ENCODE results near the gene BTBD6. TPM values are rescaled to one million over a fixed set of nuclear protein-coding genes. Genes with fewer than 3 reads are reported as not detected.
"Not testable (repeated sequence)": the region's sequence is repeated elsewhere in the genome, so short reads cannot be mapped to it uniquely, and the experiment has no call there.

Gene BTBD6
- total RNA-seq, 2 donors from 2014 or later: 25.8 to 28.8 TPM

DNA sequence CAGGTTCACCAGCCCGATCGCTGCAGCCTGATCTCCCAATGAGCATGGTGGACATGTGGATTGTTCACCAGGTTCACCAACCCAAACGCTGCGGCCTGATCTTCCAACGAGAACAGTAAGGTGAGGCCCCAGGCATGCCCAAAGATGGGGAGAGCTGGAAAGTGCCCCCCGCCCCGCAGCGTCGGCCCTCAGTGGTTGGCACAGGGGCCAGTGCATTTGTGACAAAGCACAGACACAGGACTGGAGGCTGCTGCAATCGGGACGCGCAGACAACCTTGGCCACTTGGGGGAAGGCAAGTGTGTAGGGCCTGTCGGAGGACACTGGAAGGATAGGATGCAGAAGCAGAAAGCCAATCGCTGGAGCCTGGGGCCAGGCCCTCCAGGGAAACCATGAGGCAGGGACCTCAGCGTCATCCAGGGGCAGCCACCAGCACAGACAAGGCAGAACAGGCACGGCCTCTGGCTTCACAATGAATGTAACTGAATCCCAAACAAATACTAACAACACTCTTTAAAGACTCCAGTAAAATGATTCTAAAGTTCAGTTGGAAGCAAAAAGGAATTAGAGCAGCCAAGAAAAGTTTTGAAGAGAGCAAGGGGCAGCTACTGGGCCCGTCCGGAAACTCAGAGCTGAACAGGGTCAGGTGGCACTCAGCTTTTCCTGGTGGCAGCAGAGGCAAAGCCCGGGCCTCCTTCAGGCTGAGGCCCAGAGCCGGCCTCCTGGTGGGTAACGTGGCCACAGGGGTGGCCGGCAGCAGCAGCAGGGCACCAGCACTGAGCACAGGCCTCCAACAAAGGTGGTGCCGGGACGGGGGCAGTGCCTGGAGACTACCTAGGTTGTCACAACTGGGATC is 39.1 kb downstream of the BTBD6 start:
- Mint-ChIP-seq H3K36me3 (ENCODE audit: insufficient read depth in 2 of 2) (no peaks in the 10 kb centered on the region), H3K4me1 (ENCODE audit: low read depth) (peaks cover 40% of the 10 kb centered on the region), H3K27ac (no peak overlapping the region), H3K9me3 (no peaks in the 10 kb centered on the region), H3K27me3 (ENCODE audit: low read depth) (no peaks in the 10 kb centered on the region), H3K4me3 (no peak overlapping the region)
- ATAC-seq (replicated peaks in 1 of 2): no peak
- no peak for DNase-seq

DNA sequence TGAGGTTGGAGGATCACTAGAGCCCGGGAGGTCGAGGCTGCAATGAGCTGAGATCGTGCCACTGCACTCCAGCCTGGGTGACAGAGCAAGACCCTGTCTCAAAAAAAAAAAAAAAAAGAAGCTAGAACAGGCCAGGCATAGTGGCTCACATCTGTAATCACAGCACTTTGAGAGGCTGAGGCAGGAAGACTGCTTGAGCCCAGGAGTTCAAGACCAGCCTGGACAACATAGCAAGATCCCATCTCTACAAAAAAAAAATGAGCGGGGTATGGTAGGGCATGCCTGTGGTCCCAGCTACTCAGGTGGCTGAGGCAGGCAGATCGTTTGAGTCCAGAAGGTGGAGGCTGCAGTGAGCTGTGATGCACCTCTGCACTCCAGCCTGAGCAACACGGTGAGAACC is 40.6 kb downstream of the BTBD6 start:
- H3K4me1 Mint-ChIP-seq (ENCODE audit: low read depth): peaks cover 42% of the 10 kb centered on the region
- not testable (repeated sequence) for DNase-seq; H3K36me3 Mint-ChIP-seq (ENCODE audit: insufficient read depth in 2 of 2); H3K27me3 Mint-ChIP-seq (ENCODE audit: low read depth); H3K9me3 Mint-ChIP-seq; H3K4me3 Mint-ChIP-seq; H3K27ac Mint-ChIP-seq; ATAC-seq (replicated peaks in 1 of 2)

DNA sequence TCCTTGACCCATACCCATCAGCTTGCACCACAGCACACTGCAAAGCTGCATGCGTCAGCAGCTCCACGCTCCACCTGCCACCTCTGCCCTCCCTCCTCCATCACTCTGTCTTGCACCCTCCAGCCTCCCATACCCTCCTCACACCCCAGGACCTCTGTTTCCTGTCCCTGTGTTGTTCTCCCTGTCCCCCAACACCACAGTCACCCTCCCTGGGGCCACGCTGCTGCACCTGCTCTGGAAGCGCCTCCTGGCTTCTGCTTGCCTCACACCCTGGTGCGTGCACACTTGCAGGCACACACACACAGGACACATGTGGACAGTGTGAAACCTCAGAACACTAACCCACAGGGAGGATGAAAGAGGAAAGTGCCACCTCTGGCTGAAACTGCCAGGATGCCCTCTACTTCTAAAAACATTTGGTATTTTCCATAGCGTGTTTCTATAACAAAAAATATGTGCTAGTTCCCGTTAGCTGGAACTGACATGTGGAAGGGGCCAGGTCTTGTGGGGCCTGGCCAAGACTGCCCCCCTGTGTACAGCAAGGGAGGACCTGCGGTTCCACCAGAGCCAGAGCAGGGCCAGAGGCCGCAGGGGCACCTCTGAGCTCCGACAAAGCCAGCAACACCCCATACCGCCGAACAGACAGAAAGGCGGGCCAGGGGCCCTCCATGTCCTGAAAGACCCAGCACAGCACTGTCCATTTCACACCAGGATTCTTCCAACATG is 42.5 kb downstream of the BTBD6 start:
- H3K27me3 Mint-ChIP-seq (ENCODE audit: low read depth): no peaks in the 10 kb centered on the region
- no peaks in the 10 kb centered on the region for H3K9me3 Mint-ChIP-seq
- H3K4me1 Mint-ChIP-seq (ENCODE audit: low read depth): peaks cover 46% of the 10 kb centered on the region
- no peak for DNase-seq
- peak overlapping the region; percentile 16 to 29 for H3K4me3 Mint-ChIP-seq
- ATAC-seq (replicated peaks in 1 of 2): no peak
- no peaks in the 10 kb centered on the region for H3K36me3 Mint-ChIP-seq (ENCODE audit: insufficient read depth in 2 of 2)
- no peak overlapping the region for H3K27ac Mint-ChIP-seq

DNA sequence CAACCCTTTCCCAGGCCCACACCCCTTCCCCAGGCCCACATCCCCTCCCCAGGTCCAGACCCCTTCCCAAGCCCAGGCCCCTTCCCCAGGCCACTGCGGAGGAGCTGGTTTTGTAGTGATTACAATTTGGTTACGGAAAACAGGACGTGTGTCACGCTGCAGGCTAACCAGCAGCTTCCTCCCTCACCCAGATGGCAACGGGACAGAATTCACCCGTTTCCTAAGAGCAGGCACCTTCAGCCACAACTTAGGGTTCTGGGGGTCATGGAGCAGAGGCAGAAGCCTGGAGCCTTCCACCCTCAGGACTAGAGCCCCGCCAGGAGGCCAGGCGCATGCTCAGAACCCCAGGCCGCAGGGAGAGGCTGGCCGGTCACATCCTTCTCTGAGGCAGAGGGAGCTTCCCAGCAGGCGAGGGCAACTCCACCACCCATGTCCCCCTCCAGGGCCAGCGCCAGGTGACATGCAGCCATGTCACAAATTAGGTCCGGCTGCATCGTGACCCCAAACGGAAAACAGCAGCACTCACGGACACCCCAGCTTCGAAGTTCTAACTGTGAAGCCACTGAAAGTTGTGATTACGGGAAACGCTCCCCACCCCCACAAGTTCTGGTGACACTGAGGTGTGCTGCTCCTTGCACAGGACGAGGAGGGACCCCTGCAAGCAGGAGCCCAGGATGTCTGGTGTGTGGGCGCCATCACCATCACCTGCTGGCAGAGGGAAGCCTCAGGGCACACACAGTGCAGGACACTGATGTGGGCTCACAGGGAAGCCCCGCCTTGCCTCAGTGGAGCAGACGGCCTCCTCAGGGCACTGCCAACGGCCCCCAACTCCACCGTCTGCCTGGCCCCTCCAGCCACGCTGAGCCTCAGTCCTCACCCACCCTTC is 44.7 kb downstream of the BTBD6 start:
- DNase-seq (peak in 1 of 2 donors; percentile 68), ATAC-seq (replicated peaks in 1 of 2) (peak; percentile 38 to 53)
- peaks cover 0 to under 1% of the 10 kb centered on the region in 2 donors for H3K36me3 Mint-ChIP-seq (ENCODE audit: insufficient read depth in 2 of 2)
- peak overlapping the region; percentile 73 to 75 for H3K4me3 Mint-ChIP-seq
- H3K27ac Mint-ChIP-seq: peak overlapping the region; percentile 50
- no peaks in the 10 kb centered on the region for H3K9me3 Mint-ChIP-seq
- peaks cover 61% of the 10 kb centered on the region for H3K4me1 Mint-ChIP-seq (ENCODE audit: low read depth)
- H3K27me3 Mint-ChIP-seq (ENCODE audit: low read depth): no peaks in the 10 kb centered on the region

DNA sequence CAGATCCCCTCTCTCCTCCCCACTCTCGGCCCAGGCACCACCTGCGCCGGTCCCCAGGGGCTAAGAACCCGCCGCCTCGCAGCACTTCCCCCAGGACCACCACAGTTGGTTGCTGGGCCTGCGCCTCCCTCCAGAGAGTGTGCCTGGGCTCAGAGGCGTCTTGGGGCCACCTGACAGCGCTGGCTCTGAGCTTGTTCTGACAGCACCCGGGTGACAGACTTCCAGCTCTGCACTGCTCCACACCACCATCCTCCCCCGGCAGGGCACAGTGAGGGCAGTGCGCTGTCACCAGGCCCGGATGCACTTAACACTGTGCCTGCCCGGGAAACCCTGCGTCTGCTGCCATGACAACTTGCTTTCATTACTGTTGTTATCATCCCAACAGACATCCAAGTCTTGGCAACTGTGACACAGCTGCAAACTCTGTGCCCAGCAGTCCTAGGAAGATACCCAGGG is 45.8 kb downstream of the BTBD6 start:
- H3K4me1 Mint-ChIP-seq (ENCODE audit: low read depth): peaks cover 72% of the 10 kb centered on the region
- peak overlapping the region; percentile 74 for H3K27ac Mint-ChIP-seq
- peak; percentile 93 for ATAC-seq (replicated peaks in 1 of 2)
- peak; percentile 67 to 70 for DNase-seq
- H3K36me3 Mint-ChIP-seq (ENCODE audit: insufficient read depth in 2 of 2): peaks cover 0 to 4% of the 10 kb centered on the region in 2 donors
- no peaks in the 10 kb centered on the region for H3K27me3 Mint-ChIP-seq (ENCODE audit: low read depth)
- H3K4me3 Mint-ChIP-seq: peak overlapping the region; percentile 73 to 75
- H3K9me3 Mint-ChIP-seq: no peaks in the 10 kb centered on the region

DNA sequence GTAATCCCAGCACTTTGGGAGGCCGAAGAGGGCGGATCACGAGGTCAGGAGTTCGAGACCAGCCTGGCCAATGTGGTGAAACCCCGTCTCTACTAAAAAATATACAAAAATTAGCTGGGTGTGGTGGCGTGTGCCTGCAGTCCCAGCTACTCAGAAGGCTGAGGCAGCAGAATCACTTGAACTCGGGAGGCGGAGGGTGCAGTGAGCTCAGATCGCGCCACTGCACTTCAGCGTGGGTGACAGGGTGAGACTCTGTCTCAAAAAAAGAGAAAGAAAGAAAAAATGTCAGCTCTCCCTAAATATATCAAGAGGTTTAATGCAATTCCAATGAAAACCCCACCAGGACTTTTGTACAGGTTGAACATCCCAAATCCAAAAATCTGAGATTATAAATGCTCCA is 49.0 kb downstream of the BTBD6 start:
- not testable (repeated sequence) for ATAC-seq (replicated peaks in 1 of 2); H3K9me3 Mint-ChIP-seq; DNase-seq; H3K4me3 Mint-ChIP-seq; H3K27me3 Mint-ChIP-seq (ENCODE audit: low read depth); H3K27ac Mint-ChIP-seq; H3K36me3 Mint-ChIP-seq (ENCODE audit: insufficient read depth in 2 of 2)
- H3K4me1 Mint-ChIP-seq (ENCODE audit: low read depth): peaks cover 70% of the 10 kb centered on the region

DNA sequence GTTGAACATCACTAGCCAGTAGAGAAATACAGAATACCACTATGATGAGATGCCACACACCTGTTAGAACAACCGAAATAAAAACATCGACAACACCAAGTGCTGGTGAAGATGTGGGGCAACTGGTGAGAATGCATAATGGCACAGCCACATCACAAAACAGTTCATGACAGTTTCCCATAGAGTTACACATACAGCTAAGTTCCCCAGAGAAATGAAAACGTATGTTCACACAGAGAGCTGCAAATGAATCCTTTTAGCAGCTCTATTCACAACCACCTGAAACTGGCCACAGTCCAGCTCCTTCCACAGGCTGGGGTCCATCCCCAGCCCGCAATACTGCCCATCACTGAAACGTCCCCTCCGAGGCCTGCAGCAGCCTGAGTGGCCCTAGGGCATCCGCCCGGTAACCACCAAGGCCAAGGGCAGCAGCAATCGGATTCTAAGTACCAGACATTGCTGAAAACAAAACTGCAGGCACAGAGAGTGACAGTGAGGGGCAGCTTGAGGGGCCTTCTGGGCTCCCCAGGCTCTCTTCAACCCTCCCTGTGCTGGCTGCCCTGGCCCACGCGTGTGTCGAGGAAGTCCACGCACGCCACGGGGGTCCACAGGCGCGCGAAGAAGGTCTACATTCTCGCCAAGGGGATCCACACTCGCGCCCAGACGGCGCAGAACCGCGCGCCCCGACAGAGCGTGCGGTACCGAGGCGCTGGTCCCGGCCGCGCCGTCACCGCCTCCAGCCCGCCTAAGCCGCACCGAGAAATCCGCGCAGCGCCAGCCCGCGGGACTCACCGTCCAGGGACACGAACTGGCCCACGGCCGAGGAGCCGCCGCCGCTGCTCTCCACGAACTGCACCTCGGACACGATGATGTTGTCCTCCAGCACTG is 51.6 kb downstream of the BTBD6 start:
- peaks cover 3 to 4% of the 10 kb centered on the region in 2 donors for H3K36me3 Mint-ChIP-seq (ENCODE audit: insufficient read depth in 2 of 2)

More for the DNA sequence above, 51.6 kb downstream of the BTBD6 start:
- H3K4me3 Mint-ChIP-seq: peak overlapping the region; percentile 86 to 89
- H3K27ac Mint-ChIP-seq: peak overlapping the region; percentile 45
- ATAC-seq (replicated peaks in 1 of 2): peak; percentile 11 to 18
- no peaks in the 10 kb centered on the region for H3K27me3 Mint-ChIP-seq (ENCODE audit: low read depth)
- H3K9me3 Mint-ChIP-seq: no peaks in the 10 kb centered on the region
- peaks cover 53% of the 10 kb centered on the region for H3K4me1 Mint-ChIP-seq (ENCODE audit: low read depth)
- DNase-seq: peak; percentile 44 to 46

Other genes starting within 250 kb of the BTBD6 start
- gene CDCA4, start 227.4 kb upstream of the BTBD6 start, total RNA-seq: 10 to 100 TPM; 56.8 to 57.5 TPM
- 10 to 100 TPM; 38.2 to 49.6 TPM for gene GPR132, start 183.1 kb upstream of the BTBD6 start, total RNA-seq
- 1 to 10 TPM; 3.1 to 5.4 TPM for gene JAG2, start 79.8 kb upstream of the BTBD6 start, total RNA-seq
- 10 to 100 TPM; 13.3 to 18.2 TPM for gene NUDT14, start 67.2 kb upstream of the BTBD6 start, total RNA-seq
- gene BRF1, start 52.5 kb downstream of the BTBD6 start, total RNA-seq: 10 to 100 TPM; 31.3 to 34.5 TPM
- gene PACS2, start 66.2 kb downstream of the BTBD6 start, total RNA-seq: 10 to 100 TPM; 36.5 to 44.9 TPM
- 1 to 10 TPM; 1.8 to 3.3 TPM for gene TEX22, start 150.0 kb downstream of the BTBD6 start, total RNA-seq
- 100 to 1,000 TPM; 125 to 140 TPM for gene MTA1, start 171.3 kb downstream of the BTBD6 start, total RNA-seq
- 1 to 10 TPM; 1.1 to 1.3 TPM for gene CRIP2, start 226.3 kb downstream of the BTBD6 start, total RNA-seq
- 100 to 1,000 TPM; 146 to 174 TPM for gene CRIP1, start 238.4 kb downstream of the BTBD6 start, total RNA-seq
- 10 to 100 TPM; 33.0 to 36.9 TPM for gene TEDC1, start 242.7 kb downstream of the BTBD6 start, total RNA-seq

Data from activated T-cell treated with anti-CD3 and anti-CD28 coated beads, Interleukin-2, amount 50 U/mL, for 72 hours (primary cell).